IPS-11a (cell line): ENCODE results near the gene PCDHGA11.
"Not testable (repeated sequence)": the region's sequence is repeated elsewhere in the genome, so short reads cannot be mapped to it uniquely, and the experiment has no call there.

Source experiments
- H3K4me3 ChIP-seq: one replicate; pipeline ENCODE4 v1.5.1; 2013; ENCODE audit warnings: low read depth, low read length, control low read depth

The PCDHGA11 gene

DNA sequence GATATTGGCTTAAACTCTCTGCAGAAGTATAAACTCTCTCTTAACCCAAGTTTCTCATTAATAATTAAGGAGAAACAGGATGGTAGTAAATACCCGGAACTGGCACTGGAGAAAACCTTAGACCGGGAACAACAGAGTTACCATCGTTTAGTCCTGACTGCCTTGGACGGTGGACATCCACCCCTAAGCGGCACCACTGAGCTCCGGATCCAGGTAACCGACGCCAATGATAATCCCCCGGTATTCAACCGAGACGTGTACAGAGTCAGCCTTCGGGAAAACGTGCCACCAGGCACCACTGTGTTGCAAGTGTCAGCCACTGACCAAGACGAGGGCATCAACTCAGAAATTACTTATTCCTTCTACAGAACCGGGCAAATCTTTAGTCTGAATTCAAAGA lies 22.2 kb upstream of the PCDHGA11 start:
- H3K4me3 ChIP-seq, result no peak overlapping the region

DNA sequence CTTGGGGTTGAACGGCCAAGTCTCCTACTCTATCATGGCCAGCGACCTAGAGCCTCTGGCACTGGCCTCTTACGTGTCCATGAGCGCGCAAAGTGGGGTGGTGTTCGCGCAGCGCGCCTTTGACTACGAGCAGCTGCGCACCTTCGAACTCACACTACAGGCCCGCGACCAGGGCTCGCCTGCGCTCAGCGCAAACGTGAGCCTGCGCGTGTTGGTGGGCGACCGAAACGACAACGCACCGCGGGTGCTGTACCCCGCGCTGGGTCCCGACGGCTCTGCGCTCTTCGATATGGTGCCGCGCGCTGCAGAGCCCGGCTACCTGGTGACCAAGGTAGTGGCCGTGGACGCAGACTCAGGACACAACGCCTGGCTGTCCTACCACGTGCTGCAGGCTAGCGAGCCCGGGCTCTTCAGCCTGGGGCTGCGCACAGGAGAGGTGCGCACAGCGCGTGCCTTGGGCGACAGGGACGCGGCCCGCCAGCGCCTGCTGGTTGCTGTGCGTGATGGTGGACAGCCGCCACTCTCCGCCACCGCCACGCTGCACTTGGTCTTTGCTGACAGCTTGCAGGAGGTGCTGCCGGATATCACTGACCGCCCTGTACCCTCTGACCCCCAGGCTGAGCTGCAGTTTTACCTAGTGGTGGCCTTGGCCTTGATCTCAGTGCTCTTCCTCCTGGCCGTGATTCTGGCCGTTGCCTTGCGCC lies 21.1 kb upstream of the PCDHGA11 start:
- H3K4me3 ChIP-seq, result no peak overlapping the region

DNA sequence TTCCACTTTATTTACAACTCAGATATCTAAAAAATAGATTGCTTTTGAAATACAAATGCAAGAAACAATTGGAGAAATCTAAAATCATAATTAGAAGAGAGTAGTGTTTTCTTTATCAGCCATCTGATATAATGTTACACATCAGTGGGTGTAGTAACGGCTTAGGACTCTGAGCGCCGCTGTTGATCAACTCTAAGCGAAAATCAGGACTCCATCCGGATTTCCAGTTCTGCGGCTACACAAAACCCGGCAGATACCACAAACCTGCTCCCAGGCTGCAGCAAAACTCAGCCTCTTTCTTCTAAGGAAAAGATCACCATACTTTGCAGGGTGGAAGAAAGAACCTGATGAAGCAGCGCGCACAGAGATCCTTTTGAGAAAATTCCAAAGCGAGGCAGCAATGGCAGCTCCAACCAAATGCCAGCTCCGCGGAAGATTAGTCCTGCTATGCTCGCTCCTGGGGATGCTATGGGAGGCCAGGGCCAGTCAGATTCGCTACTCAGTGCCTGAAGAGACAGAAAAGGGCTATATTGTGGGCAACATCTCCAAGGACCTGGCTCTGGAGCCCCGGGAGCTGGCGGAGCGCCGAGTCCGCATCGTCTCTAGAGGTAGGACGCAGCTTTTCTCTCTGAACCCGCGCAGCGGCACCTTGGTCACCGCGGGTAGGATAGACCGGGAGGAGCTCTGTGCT lies 18.2 kb upstream of the PCDHGA11 start, which contains the start of gene PCDHGA9:
Gene PCDHGA9, plus strand, starts transcription at position 226 of the 691 bp plus-strand sequence. Its CDS starts 175 bp downstream, at position 401.
- H3K4me3 ChIP-seq, result no peak within 1 kb of the TSS

DNA sequence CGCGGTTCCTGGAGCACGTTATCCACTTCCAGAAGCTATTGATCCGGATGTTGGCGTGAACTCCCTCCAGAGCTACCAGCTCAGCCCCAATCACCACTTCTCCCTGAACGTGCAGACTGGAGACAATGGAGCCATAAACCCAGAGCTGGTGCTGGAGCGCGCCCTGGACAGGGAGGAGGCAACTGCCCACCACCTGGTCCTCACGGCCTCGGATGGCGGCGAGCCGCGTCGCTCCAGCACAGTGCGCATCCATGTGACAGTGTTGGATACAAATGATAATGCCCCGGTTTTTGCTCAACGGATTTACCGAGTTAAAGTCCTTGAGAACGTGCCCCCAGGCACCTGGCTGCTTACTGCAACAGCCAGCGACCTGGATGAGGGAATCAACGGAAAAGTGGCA lies 17.5 kb upstream of the PCDHGA11 start:
- no peak overlapping the region for H3K4me3 ChIP-seq

DNA sequence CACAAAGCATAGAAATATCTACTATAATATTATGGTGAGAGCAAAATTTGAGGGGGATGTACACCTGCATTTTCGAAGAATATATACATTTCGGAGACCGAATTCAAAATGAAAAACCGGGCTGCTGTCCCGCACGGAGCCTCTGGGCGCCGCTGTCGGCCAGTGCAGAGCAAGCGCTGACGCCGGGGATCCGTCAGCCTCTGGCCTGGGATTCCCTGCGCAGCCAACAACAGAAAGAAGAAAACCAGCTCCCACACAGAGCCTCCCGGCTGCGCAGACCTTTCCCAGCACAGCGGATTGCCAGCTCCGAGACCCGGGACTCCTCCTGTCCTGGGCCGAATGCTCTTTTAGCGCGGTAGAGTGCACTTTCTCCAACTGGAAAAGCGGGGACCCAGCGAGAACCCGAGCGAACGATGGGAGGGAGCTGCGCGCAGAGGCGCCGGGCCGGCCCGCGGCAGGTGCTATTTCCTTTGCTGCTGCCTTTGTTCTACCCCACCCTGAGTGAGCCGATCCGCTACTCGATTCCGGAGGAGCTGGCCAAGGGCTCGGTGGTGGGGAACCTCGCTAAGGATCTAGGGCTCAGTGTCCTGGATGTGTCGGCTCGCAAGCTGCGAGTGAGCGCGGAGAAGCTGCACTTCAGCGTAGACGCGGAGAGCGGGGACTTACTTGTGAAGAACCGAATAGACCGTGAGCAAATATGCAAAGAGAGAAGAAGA lies 12.9 kb upstream of the PCDHGA11 start, which contains the start of gene PCDHGB6:
Gene PCDHGB6, plus strand, starts transcription at position 232 of the 716 bp plus-strand sequence. Its CDS starts 182 bp downstream, at position 414.
- H3K4me3 ChIP-seq, result peak within 1 kb of the TSS; percentile 53

DNA sequence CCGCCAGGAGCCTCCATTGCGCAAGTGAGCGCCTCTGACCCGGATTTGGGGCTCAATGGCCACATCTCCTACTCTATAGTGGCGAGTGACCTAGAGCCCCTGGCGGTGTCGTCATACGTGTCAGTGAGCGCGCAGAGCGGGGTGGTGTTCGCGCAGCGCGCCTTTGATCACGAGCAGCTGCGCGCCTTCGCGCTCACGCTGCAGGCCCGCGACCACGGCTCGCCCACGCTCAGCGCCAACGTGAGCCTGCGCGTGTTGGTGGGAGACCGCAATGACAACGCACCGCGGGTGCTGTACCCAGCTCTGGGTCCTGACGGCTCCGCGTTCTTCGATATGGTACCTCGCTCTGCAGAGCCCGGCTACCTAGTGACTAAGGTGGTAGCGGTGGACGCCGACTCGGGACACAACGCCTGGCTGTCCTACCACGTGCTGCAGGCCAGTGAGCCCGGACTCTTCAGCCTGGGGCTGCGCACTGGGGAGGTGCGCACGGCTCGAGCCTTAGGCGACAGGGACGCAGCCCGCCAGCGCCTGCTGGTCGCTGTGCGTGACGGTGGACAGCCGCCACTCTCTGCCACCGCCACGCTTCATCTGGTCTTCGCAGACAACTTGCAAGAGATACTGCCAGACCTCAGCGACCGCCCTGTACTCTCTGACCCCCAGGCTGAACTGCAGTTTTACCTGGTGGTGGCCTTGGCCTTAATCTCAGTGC lies 11.1 kb upstream of the PCDHGA11 start:
- H3K4me3 ChIP-seq, result no peak overlapping the region

DNA sequence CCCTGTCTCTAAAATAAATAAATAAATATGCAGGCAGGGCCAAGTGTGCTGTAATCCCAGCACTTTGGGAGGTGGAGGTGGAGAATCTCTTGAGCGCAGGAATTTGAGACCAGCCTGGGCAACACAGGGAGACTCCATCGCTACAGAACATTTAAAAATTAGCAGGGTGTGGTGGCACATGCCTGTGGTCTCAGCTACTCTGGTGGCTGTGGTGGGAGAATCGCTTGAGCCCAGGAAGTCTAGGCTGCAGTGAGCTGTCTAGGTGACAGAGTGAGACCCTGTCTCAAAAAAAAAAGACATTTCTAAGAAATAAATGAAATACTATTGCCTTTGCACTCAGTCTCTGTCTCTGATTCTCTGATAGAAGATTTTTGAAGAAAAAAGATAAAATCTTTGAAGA lies 9.3 kb upstream of the PCDHGA11 start:
- H3K4me3 ChIP-seq, result no peak overlapping the region

DNA sequence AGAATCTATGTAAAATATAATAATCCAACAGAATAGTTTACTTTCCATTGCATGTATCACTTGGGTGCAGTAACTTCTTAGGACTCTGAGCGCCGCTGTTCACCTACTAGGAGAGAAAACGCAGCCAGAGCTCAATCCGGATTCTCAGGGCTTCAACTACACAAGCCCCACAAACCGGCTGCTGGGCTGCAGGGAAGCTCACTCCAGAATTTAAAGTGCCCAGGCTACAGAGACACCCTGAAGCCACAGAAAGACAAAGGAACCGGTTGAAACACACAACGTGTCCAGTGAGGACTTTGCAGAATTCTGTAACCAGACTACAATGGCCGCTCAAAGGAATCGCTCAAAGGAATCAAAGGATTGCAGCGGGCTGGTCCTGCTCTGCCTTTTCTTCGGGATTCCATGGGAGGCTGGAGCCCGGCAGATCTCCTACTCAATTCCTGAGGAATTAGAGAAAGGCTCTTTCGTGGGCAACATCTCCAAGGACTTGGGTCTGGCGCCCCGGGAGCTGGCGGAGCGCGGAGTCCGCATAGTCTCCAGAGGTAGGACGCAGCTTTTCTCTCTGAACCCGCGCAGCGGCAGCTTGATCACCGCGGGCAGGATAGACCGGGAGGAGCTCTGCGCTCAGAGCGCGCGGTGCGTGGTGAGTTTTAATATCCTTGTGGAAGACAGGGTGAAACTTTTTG lies 7.9 kb upstream of the PCDHGA11 start, which contains the start of gene PCDHGA10:
Gene PCDHGA10, plus strand, starts transcription at position 134 of the 686 bp plus-strand sequence. Its CDS starts 189 bp downstream, at position 323.
- peak within 1 kb of the TSS; percentile 40 for H3K4me3 ChIP-seq

DNA sequence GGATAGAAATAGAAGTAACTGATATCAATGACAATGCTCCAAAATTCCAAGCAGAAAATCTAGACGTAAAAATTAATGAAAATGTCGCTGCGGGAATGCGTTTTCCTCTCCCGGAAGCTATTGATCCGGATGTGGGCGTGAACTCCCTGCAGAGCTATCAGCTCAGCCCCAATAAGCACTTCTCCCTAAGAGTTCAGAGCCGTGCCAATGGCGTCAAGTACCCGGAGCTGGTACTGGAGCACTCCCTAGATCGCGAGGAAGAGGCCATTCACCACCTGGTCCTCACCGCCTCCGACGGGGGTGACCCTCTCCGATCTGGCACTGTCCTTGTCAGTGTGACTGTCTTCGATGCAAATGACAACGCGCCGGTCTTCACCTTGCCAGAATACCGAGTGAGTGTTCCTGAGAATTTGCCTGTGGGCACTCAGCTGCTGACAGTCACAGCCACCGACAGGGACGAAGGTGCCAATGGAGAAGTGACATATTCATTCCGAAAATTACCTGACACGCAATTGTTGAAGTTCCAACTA lies 7.2 kb upstream of the PCDHGA11 start:
- H3K4me3 ChIP-seq, result peak overlapping the region; percentile 40

DNA sequence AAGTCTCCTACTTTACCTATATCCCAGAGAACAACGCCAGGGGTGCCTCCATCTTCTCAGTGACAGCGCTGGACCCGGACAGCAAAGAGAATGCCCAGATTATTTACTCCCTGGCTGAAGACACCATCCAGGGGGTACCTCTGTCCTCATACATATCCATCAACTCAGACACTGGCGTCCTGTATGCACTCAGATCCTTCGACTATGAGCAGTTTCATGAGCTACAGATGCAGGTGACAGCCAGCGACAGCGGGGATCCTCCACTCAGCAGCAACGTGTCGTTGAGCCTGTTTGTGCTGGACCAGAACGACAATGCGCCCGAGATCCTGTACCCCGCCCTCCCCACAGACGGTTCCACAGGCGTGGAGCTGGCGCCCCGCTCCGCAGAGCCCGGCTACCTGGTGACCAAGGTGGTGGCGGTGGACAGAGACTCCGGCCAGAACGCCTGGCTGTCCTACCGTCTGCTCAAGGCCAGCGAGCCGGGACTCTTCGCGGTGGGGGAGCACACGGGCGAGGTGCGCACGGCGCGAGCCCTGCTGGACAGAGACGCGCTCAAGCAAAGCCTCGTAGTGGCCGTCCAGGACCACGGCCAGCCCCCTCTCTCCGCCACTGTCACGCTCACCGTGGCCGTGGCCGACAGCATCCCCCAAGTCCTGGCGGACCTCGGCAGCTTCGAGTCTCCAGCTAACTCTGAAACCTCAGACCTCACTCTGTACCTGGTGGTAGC lies 6.1 kb upstream of the PCDHGA11 start:
- not testable (repeated sequence) for H3K4me3 ChIP-seq

DNA sequence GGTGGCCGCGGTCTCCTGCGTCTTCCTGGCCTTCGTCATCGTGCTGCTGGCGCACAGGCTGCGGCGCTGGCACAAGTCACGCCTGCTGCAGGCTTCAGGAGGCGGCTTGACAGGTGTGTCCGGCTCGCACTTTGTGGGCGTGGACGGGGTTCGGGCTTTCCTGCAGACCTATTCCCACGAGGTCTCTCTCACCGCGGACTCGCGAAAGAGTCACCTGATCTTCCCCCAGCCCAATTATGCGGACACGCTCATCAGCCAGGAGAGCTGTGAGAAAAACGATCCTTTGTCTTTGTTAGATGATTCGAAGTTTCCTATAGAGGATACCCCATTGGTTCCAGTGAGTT lies 5.6 kb upstream of the PCDHGA11 start:
- not testable (repeated sequence) for H3K4me3 ChIP-seq

DNA sequence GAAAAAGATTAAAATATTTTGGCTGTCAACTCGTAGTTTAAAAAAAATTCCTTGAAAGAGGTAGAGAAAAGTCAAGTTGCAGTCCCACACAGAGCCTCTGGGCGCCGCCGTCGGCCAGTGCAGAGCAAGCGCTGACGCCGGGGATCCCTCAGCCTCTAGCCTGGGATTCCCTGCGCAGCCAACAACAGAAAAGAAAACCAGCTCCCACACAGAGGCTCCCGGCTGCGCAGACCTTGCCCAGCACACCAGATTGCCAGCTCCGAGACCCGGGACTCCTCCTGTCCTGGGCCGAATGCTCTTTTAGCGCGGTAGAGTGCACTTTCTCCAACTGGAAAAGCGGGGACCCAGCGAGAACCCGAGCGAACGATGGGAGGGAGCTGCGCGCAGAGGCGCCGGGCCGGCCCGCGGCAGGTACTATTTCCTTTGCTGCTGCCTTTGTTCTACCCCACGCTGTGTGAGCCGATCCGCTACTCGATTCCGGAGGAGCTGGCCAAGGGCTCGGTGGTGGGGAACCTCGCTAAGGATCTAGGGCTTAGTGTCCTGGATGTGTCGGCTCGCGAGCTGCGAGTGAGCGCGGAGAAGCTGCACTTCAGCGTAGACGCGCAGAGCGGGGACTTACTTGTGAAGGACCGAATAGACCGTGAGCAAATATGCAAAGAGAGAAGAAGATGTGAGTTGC lies 3.2 kb upstream of the PCDHGA11 start, which contains the start of gene PCDHGB7:
Gene PCDHGB7, plus strand, starts transcription at position 184 of the 679 bp plus-strand sequence. Its CDS starts 183 bp downstream, at position 367.
- H3K4me3 ChIP-seq, result peak within 1 kb of the TSS; percentile 54

DNA sequence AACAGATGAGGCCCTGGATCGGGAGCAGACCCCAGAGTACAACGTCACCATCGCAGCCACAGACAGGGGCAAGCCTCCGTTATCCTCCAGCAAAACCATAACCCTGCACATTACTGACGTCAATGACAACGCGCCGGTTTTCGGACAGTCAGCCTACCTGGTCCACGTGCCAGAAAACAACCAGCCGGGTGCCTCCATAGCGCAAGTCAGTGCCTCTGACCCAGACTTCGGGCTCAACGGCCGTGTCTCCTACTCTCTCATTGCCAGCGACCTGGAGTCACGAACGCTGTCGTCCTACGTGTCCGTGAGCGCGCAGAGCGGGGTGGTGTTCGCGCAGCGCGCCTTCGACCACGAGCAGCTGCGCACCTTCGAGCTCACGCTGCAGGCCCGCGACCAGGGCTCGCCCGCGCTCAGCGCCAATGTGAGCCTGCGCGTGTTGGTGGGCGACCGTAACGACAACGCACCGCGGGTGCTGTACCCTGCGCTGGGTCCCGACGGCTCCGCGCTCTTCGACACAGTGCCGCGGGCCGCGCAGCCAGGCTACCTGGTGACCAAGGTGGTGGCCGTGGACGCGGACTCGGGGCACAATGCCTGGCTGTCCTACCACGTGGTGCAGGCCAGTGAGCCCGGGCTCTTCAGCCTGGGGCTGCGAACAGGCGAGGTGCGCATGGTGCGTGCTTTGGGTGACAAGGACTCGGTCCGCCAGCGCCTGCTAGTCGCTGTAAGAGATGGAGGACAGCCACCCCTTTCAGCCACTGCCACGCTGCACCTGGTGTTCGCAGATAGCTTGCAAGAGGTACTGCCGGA lies 1.6 kb upstream of the PCDHGA11 start:
- no peak overlapping the region for H3K4me3 ChIP-seq

DNA sequence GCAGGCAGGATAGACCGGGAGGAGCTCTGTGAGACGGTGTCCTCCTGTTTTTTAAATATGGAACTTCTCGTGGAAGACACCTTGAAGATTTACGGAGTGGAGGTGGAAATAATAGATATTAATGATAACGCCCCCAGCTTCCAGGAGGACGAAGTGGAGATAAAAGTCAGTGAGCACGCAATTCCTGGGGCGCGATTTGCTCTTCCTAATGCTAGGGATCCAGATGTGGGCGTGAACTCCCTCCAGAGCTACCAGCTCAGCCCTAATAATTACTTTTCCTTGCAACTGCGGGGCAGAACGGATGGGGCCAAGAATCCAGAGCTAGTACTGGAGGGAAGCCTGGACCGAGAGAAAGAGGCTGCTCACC lies 621 bp downstream of the PCDHGA11 start:
- H3K4me3 ChIP-seq, result peak overlapping the region; percentile 47

DNA sequence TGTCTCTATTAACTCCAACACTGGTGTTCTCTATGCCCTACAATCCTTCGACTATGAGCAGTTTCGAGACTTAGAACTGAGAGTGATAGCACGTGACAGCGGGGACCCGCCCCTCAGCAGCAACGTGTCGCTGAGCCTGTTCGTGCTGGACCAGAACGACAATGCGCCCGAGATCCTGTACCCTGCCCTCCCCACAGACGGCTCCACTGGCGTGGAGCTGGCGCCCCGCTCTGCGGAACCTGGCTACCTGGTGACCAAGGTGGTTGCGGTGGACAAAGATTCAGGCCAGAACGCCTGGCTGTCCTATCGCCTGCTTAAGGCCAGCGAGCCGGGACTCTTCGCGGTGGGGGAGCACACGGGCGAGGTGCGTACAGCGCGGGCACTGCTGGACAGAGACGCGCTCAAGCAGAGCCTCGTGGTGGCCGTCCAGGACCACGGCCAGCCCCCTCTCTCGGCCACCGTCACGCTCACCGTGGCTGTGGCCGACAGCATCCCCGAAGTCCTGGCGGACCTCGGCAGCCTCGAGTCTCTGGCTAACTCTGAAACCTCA lies 2.0 kb downstream of the PCDHGA11 start:
- no peak overlapping the region for H3K4me3 ChIP-seq

DNA sequence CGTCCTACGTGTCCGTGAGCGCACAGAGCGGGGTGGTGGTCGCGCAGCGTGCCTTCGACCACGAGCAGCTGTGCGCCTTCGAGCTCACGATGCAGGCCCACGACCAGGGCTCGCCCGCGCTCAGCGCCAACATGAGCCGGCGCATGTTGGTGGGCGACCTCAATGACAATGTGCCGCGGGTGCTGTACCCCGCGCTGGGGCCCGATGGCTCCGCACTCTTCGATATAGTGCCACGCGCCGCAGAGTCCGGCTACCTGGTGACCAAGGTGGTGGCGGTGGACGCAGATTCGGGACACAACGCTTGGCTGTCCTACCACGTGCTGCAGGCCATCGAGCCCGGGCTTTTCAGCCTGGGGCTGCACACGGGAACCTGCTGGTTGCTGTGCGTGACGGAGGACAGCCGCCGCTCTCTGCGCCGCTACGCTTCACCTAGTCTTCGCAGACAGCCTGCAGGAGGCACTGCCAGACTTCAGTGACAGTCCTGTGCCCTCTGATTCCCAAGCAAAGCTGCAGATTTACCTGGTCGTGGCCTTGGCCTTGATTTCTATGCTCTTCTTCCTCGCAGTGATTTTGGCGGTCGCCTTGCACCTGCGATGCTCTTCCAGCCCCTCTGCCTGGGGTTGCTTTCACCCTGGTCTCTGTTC lies 7.1 kb downstream of the PCDHGA11 start:
- H3K4me3 ChIP-seq, result no peak overlapping the region
